Chondrocyte (in vitro differentiated cells): Measurements from ENCODE around the gene SF3A2. TPM values are rescaled to one million over a fixed set of nuclear protein-coding genes. Genes with fewer than 3 reads are reported as not detected.

Experiments used
- DNase-seq: peaks from one replicate; pipeline ENCODE4 v3.0.0; 2021; ENCODE audit warnings: mixed read lengths, low spot score
- H3K27ac Mint-ChIP-seq: one replicate; pipeline ENCODE4 v1.8.0; 2021; ENCODE audit warnings: mild to moderate bottlenecking, moderate library complexity, mixed read lengths; ENCODE audit not compliant: unreplicated experiment
- H3K27me3 Mint-ChIP-seq: 2 replicates; pipeline ENCODE4 v1.8.0; 2021; ENCODE audit warnings: low read depth, mixed read lengths
- H3K36me3 Mint-ChIP-seq: 2 replicates; pipeline ENCODE4 v1.8.0; 2021; ENCODE audit warnings: low read depth, mixed read lengths
- H3K4me1 Mint-ChIP-seq: 2 replicates; pipeline ENCODE4 v1.8.0; 2021; ENCODE audit warnings: low read depth, mild to moderate bottlenecking, mixed read lengths
- H3K4me3 Mint-ChIP-seq: one replicate; pipeline ENCODE4 v1.8.0; 2021; ENCODE audit warnings: mild to moderate bottlenecking, moderate library complexity, mixed read lengths; ENCODE audit not compliant: unreplicated experiment
- H3K9me3 Mint-ChIP-seq: 2 replicates; pipeline ENCODE4 v1.8.0; 2021; ENCODE audit warnings: low read depth, mixed read lengths
- total RNA-seq: library from RNA; stranded (reverse); gene quantifications from 3 replicates; pipeline ENCODE4 v1.2.1, GENCODE V29; 2021
- TF ChIP-seq, protein P1 (sequence below): fragments of 200-600 bp; sonication (generic); IDR thresholded peaks from 2 replicates; pipeline ENCODE4 v1.5.0; 2021; ENCODE audit warnings: antibody characterized with exemption, mild to moderate bottlenecking, moderate library complexity

The SF3A2 gene
- total RNA-seq, 1 donor from 2014 or later = 71.2 TPM

DNA sequence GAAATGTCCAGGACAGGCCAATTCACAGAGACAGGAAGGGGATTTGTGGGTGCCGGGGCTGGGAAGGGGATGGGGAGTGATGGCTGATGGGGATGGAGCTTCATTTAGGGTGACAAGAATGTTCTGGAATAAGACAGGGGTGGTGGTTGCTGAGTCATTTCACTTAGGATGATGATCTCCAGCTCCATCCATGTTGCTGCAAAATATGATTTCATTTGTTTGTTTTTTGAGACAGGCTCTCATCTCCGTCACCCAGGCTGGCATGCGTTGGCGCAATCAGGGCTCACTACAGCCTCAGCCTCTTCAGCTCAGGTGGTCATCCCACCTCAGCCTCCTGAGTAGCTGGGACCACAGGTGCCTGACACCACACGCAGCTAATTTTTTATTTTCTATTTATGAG is 22.7 kb downstream of the SF3A2 start:
- Mint-ChIP-seq H3K27me3 (no peaks in the 10 kb centered on the region), H3K27ac (no peak overlapping the region)
- no peak for DNase-seq

DNA sequence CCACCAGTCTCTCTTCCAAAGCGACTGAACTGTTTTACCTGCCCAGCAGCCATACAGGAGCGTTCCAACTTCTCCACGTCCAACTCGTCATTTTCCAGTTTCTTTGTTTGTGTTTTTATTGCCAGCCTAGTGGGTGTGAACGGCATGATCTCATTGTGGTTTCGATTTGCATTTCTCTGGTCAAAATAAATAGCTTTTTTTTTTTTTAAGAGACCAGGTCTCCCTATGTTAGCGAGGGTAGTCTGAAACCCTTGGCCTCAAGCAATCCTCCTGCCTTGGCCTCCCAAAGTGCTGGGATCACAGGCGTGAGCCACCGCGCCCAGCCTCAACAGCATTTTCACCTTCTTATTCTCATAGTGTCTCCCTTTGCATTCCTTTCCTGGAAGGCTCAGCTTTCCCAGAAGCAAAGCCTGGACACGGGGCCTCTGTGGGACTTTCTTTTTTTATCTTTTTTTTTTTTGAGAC is 23.7 kb downstream of the SF3A2 start:
- TF ChIP-seq, protein P1, sequence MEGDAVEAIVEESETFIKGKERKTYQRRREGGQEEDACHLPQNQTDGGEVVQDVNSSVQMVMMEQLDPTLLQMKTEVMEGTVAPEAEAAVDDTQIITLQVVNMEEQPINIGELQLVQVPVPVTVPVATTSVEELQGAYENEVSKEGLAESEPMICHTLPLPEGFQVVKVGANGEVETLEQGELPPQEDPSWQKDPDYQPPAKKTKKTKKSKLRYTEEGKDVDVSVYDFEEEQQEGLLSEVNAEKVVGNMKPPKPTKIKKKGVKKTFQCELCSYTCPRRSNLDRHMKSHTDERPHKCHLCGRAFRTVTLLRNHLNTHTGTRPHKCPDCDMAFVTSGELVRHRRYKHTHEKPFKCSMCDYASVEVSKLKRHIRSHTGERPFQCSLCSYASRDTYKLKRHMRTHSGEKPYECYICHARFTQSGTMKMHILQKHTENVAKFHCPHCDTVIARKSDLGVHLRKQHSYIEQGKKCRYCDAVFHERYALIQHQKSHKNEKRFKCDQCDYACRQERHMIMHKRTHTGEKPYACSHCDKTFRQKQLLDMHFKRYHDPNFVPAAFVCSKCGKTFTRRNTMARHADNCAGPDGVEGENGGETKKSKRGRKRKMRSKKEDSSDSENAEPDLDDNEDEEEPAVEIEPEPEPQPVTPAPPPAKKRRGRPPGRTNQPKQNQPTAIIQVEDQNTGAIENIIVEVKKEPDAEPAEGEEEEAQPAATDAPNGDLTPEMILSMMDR = no peak
- Mint-ChIP-seq H3K4me1 (peaks cover 3% of the 10 kb centered on the region), H3K27me3 (no peaks in the 10 kb centered on the region), H3K27ac (no peak overlapping the region), H3K4me3 (no peak overlapping the region), H3K36me3 (no peaks in the 10 kb centered on the region), H3K9me3 (no peaks in the 10 kb centered on the region)
- no peak for DNase-seq

More for the DNA sequence above, 22.7 kb downstream of the SF3A2 start:
- TF ChIP-seq, protein P1 = no peak
- Mint-ChIP-seq H3K4me3 (no peak overlapping the region), H3K9me3 (no peaks in the 10 kb centered on the region), H3K36me3 (no peaks in the 10 kb centered on the region), H3K4me1 (peaks cover 3% of the 10 kb centered on the region)

DNA sequence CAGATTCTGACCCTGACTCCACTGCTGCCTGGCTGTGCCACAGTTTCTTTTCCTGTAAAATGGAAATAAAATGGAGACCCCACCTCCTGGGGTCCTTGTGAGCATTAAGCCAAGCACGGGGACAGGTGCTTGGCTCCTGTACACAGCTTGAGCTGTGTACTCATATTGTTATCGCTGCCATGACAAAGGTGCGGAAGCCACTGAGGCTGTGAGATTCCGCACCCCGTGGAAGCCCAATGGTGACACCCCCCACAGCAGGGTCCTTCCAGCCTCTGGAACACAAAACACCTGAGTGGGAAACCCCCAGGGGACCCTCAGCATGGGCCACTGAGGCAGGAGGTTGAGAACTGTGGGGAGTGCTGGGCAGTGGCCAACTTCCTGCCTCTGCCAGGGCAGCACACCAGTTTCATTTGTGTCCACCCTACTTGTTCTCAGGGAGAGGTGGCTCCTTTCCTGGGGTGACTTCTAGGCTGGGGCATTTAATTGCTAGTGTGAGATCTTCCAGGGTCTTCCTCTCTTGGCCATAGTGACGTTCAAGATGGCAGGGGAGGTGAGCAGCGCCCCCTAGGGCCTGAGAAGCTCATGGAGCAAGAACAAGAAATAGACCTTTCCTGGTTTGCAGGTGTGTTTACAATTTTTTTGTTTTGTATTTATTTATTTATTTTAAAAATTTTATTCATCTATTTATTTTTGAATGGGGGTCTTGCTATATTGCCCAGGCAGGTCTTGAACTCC is 25.0 kb downstream of the SF3A2 start:
- Mint-ChIP-seq H3K4me3 (no peak overlapping the region), H3K27ac (no peak overlapping the region), H3K9me3 (no peaks in the 10 kb centered on the region), H3K27me3 (no peaks in the 10 kb centered on the region), H3K4me1 (peaks cover 6% of the 10 kb centered on the region), H3K36me3 (no peaks in the 10 kb centered on the region)
- DNase-seq = no peak
- TF ChIP-seq, protein P1 = peak; percentile 79

DNA sequence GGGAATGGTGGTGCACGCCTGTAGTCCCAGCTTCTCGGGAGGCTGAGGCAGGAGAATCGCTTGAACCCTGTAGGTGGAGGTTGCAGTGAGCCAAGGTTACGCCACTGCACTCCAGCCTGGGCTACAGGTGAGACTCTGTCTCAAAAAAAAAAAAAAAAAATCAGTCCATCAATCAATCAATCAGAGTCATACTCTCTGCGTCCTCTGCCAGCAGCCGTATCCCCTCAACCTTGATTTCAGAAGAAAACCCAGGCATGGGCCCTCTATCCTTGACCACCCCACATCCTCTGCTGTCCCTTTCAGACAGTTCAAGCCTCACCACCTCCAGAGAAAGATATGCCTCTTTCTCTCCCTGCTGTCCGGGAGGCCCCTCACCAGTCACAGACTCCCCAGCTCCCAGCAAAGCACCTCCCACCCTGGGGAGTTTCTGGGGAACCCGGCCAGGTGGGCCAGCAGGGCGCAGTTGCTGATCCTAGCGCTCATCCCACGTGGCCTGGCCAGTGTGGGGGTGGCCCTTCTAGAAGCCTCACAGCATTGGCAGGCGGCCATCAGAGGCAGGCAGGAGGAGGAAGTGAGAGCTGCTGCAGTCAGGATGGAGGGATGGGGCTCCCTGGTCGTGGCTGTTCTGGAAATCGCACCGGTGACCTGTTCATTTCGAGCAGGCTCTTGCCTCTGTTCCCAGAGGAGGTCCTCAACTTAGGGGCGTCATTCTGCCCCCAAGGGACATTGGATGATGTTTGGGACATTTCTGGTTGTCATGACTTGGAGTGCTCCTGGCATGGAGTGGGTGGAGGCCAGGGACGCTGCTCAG is 29.8 kb downstream of the SF3A2 start:
- Mint-ChIP-seq H3K27me3 (no peaks in the 10 kb centered on the region), H3K27ac (peak overlapping the region; percentile 1), H3K36me3 (peaks cover under 1% of the 10 kb centered on the region), H3K4me1 (peaks cover 13% of the 10 kb centered on the region), H3K4me3 (no peak overlapping the region), H3K9me3 (no peaks in the 10 kb centered on the region)
- TF ChIP-seq, protein P1 = no peak
- DNase-seq = peak; percentile 90

DNA sequence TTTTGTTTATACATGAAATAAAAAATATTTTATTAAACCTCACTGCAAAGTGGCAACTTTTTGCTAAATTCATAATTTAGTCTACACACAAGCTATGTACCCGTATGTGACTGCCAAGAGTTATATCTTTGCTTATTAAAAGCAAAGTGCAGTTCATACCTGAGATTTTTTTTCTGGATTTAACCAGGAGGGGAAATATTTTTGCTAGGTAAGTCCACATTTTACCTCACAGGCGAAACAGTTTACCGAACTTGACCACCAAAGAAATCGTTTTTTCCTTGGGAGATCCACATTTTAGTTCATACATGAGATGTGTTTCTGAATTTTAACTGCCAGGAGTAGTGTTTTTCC is 31.8 kb downstream of the SF3A2 start:
- Mint-ChIP-seq H3K4me1 (peaks cover 30% of the 10 kb centered on the region), H3K36me3 (peaks cover 8% of the 10 kb centered on the region), H3K27me3 (no peaks in the 10 kb centered on the region), H3K27ac (no peak overlapping the region), H3K9me3 (no peaks in the 10 kb centered on the region), H3K4me3 (peak overlapping the region; percentile 90)
- TF ChIP-seq, protein P1 = no peak
- no peak for DNase-seq
